GM23248 (cell line): ENCODE data around the gene AFF3. TPM values are rescaled to one million over a fixed set of nuclear protein-coding genes. Genes with fewer than 3 reads are reported as not detected.

Experiments
- DNase-seq: peaks from one replicate; pipeline ENCODE4 v3.0.0-alpha.2; 2015
- H2AFZ ChIP-seq: fragments of 200-600 bp; sonication (generic); 2 replicates; pipeline ENCODE4 v1.6.1; 2016; ENCODE audit warnings: antibody characterized with exemption
- H3F3A ChIP-seq: fragments of 200-600 bp; sonication (generic); 2 replicates; pipeline ENCODE4 v1.6.1; 2016; ENCODE audit warnings: mild to moderate bottlenecking, antibody characterized with exemption, mixed run types; ENCODE audit not compliant: insufficient read depth
- H3K27ac ChIP-seq: fragments of 200-600 bp; sonication (generic); 2 replicates; pipeline ENCODE4 v1.5.1; 2016; ENCODE audit warnings: mild to moderate bottlenecking
- H3K27me3 ChIP-seq: fragments of 200-600 bp; sonication (generic); replicated peaks from 2 replicates; pipeline ENCODE4 v1.6.1; 2016; ENCODE audit warnings: mild to moderate bottlenecking; ENCODE audit not compliant: insufficient read depth
- H3K36me3 ChIP-seq: fragments of 200-600 bp; sonication (generic); 2 replicates; pipeline ENCODE4 v1.6.1; 2016; ENCODE audit warnings: low read depth, mild to moderate bottlenecking
- H3K4me1 ChIP-seq: fragments of 200-600 bp; sonication (generic); 2 replicates; pipeline ENCODE4 v1.6.1; 2016; ENCODE audit warnings: mild to moderate bottlenecking; ENCODE audit not compliant: insufficient read depth
- H3K4me2 ChIP-seq: fragments of 200-600 bp; sonication (generic); one replicate; pipeline ENCODE4 v1.6.1; 2016; ENCODE audit warnings: mild to moderate bottlenecking; ENCODE audit not compliant: unreplicated experiment
- H3K4me3 ChIP-seq: fragments of 200-600 bp; sonication (generic); 2 replicates; pipeline ENCODE4 v1.5.1; 2016; ENCODE audit warnings: mild to moderate bottlenecking
- H3K79me2 ChIP-seq: fragments of 200-600 bp; sonication (generic); 2 replicates; pipeline ENCODE4 v1.6.1; 2016; ENCODE audit warnings: mild to moderate bottlenecking; ENCODE audit not compliant: insufficient read depth
- H3K9ac ChIP-seq: fragments of 200-600 bp; sonication (generic); 2 replicates; pipeline ENCODE4 v1.6.1; 2016; ENCODE audit warnings: mild to moderate bottlenecking
- H3K9me2 ChIP-seq: fragments of 200-600 bp; sonication (generic); 2 replicates; pipeline ENCODE4 v1.6.1; 2016; ENCODE audit warnings: mixed run types, mild to moderate bottlenecking, moderate library complexity; ENCODE audit not compliant: insufficient read depth
- H3K9me3 ChIP-seq: fragments of 200-600 bp; sonication (generic); one replicate; pipeline ENCODE4 v1.6.1; 2017; ENCODE audit warnings: low read depth
- H4K20me1 ChIP-seq: fragments of 200-600 bp; sonication (generic); 2 replicates; pipeline ENCODE4 v1.6.0; 2016; ENCODE audit not compliant: insufficient read depth
- EZH2 ChIP-seq: fragments of 200-600 bp; sonication (generic); IDR thresholded peaks from 2 replicates; pipeline ENCODE4 v1.6.1; 2018; ENCODE audit warnings: antibody characterized with exemption, mild to moderate bottlenecking; ENCODE audit not compliant: insufficient read depth, poor library complexity, severe bottlenecking
- EZH2phosphoT487 ChIP-seq: fragments of 200-600 bp; sonication (generic); IDR thresholded peaks from 2 replicates; pipeline ENCODE4 v1.6.1; 2018; ENCODE audit warnings: antibody characterized with exemption, moderate library complexity, mild to moderate bottlenecking, low read depth; ENCODE audit not compliant: insufficient read depth
- WGBS, 2 experiments: methylation state at CpG; one replicate each; pipeline ENCODE4 v1.1.6; 2015 to 2017; ENCODE audit warnings: low lambda C conversion rate in 2 of 2, low coverage in 1 of 2; ENCODE audit errors: missing lambda C conversion rate in 2 of 2; 5-methylcytosine and 5-hydroxymethylcytosine counted together
- in situ Hi-C: fragments of 300-500 bp; cut with MboI; formaldehyde crosslinking; loops from 2 replicates; pipeline ENCODE4 v1.15.0; 2020
- polyA plus RNA-seq: library from polyadenylated mRNA; unstranded; fragments of >200 nt; fragmentation: Nextera tagmentation; extraction: Ambion mirVana; gene quantifications from 2 replicates; pipeline ENCODE4 v1.2.1, GENCODE V29; 2016
- total RNA-seq: library from RNA; depleted of rRNA; stranded (reverse); fragments of >200 nt; shearing (Covaris generic); gene quantifications from 2 replicates; pipeline ENCODE4 v1.2.3, GENCODE V29; 2014

Gene AFF3
- total and polyA plus RNA-seq, 2 experiments from 2014 or later = 0.56 to 0.86 TPM

DNA sequence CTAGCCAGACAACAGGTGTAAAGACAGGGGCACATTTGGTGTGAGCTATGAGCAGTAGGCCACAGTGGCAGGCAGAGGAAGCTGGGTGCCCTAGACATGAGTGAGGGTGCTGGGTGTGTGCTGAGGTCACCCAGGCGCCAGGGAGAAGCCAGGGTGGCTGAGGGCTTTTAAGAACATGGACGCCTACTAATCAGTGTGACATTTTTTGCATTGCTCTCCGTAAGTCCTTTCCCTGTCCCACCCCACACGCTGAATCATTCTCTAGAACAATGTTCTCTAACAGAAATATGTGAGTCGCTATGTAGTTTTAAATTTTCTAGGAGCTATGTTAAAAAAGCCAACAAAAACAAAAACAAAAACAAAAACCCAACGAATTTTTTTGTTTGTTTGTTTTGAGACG is 448.1 kb downstream of the AFF3 start:
- Histone ChIP-seq H3K4me3 (no peak overlapping the region), H3K36me3 (no peaks in the 10 kb centered on the region), H3K4me2 (no peak overlapping the region), H3K27me3 (no peaks in the 10 kb centered on the region), H3K79me2 (no peaks in the 10 kb centered on the region), H4K20me1 (no peaks in the 10 kb centered on the region), H3K9ac (no peak overlapping the region), H3F3A (peaks cover 13% of the 10 kb centered on the region; the same call in 1 of the 2 replicates), H3K9me3 (no peaks in the 10 kb centered on the region), H2AFZ (no peak overlapping the region), H3K4me1 (peaks cover 28% of the 10 kb centered on the region), H3K27ac (no peak overlapping the region), H3K9me2 (no peaks in the 10 kb centered on the region)
- TF ChIP-seq EZH2phosphoT487 (no peak), EZH2 (no peak)
- in situ Hi-C loops = no loop called here
- WGBS, 2 experiments = 85 to 87% methylated on average over 7 of the region's 7 CpGs
- DNase-seq = no peak

- Histone ChIP-seq H3F3A (peaks cover 5% of the 10 kb centered on the region; the same call in 1 of the 2 replicates), H3K27me3 (no peaks in the 10 kb centered on the region), H4K20me1 (no peaks in the 10 kb centered on the region), H3K9me3 (no peaks in the 10 kb centered on the region), H3K27ac (no peak overlapping the region), H2AFZ (no peak overlapping the region), H3K79me2 (no peaks in the 10 kb centered on the region), H3K36me3 (no peaks in the 10 kb centered on the region), H3K4me3 (no peak overlapping the region), H3K4me2 (no peak overlapping the region), H3K9me2 (no peaks in the 10 kb centered on the region), H3K9ac (no peak overlapping the region), H3K4me1 (peaks cover 12% of the 10 kb centered on the region)
- in situ Hi-C loops = no loop called here
- TF ChIP-seq EZH2phosphoT487 (no peak), EZH2 (no peak)
- no peak for DNase-seq
- whole genome bisulfite sequencing, 2 experiments = 77 to 87% methylated on average over 1 of the region's 1 CpG
These were observed 449.6 kb downstream of the AFF3 start for GRCh38 chr2:99692785-99693184.

DNA sequence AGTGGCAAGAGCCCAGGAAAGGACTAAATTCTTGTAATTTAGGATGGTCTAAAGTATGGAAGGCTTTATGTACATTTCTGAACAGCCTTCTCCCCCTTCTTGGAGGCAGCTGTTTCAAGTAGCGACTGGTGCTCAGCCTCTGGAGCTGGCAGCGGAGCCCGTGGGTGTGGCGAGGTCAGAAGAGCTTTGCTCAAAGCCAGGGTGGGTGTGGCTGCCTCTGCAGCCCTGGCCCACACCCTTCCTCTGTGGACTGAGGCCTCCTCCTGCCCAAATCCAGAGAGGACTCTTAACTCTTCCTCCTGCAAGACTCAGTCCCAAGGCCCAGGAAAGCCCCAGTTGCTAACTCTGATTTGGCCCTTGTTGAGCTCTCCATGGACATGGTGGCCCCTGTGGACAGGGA is 450.5 kb downstream of the AFF3 start:
- H3F3A ChIP-seq = no peaks in the 10 kb centered on the region
- H4K20me1 ChIP-seq = no peaks in the 10 kb centered on the region
- H3K9me2 ChIP-seq = no peaks in the 10 kb centered on the region
- H2AFZ ChIP-seq = no peak overlapping the region
- H3K36me3 ChIP-seq = no peaks in the 10 kb centered on the region
- H3K9ac ChIP-seq = no peak overlapping the region
- no peaks in the 10 kb centered on the region for H3K9me3 ChIP-seq
- H3K4me3 ChIP-seq = no peak overlapping the region
- in situ Hi-C loops = no loop called here
- no peaks in the 10 kb centered on the region for H3K27me3 ChIP-seq
- no peak for DNase-seq
- peaks cover 5% of the 10 kb centered on the region; the same call in 1 of the 2 replicates for H3K4me1 ChIP-seq
- TF ChIP-seq EZH2 = no peak
- no peak overlapping the region for H3K4me2 ChIP-seq
- 15 to 17% methylated on average over 4 of the region's 4 CpGs for WGBS, 2 experiments
- no peaks in the 10 kb centered on the region for H3K79me2 ChIP-seq
- H3K27ac ChIP-seq = no peak overlapping the region

- H3K36me3 ChIP-seq = no peaks in the 10 kb centered on the region
- H3K9me2 ChIP-seq = no peaks in the 10 kb centered on the region
- 60 to 71% methylated on average over 3 of the region's 3 CpGs for WGBS, 2 experiments
- in situ Hi-C loops = no loop called here
- no peak overlapping the region for H2AFZ ChIP-seq
- H3K9me3 ChIP-seq = no peaks in the 10 kb centered on the region
- no peak overlapping the region for H3K27ac ChIP-seq
- H3K79me2 ChIP-seq = no peaks in the 10 kb centered on the region
- no peaks in the 10 kb centered on the region for H3K27me3 ChIP-seq
- H3K4me1 ChIP-seq = peaks cover 5% of the 10 kb centered on the region; the same call in 1 of the 2 replicates
- H3F3A ChIP-seq = no peaks in the 10 kb centered on the region
- H3K4me3 ChIP-seq = no peak overlapping the region
- TF ChIP-seq EZH2phosphoT487 (no peak), EZH2 (no peak)
- H3K9ac ChIP-seq = no peak overlapping the region
- H4K20me1 ChIP-seq = no peaks in the 10 kb centered on the region
- H3K4me2 ChIP-seq = no peak overlapping the region
- DNase-seq = no peak
These were observed 453.1 kb downstream of the AFF3 start for GRCh38 chr2:99689145-99689742.

GRCh38 chr2:99688699-99689098 is 453.7 kb downstream of the AFF3 start:
- Histone ChIP-seq H3K9me3 (no peaks in the 10 kb centered on the region), H2AFZ (no peak overlapping the region), H3K9ac (no peak overlapping the region), H3K4me1 (peaks cover 5% of the 10 kb centered on the region; the same call in 1 of the 2 replicates), H3K27me3 (no peaks in the 10 kb centered on the region), H3K36me3 (no peaks in the 10 kb centered on the region), H3K79me2 (no peaks in the 10 kb centered on the region), H3K4me2 (no peak overlapping the region), H3K27ac (no peak overlapping the region), H3F3A (no peaks in the 10 kb centered on the region), H4K20me1 (no peaks in the 10 kb centered on the region), H3K9me2 (no peaks in the 10 kb centered on the region), H3K4me3 (no peak overlapping the region)
- WGBS, 2 experiments = 82 to 87% methylated on average over 6 of the region's 6 CpGs
- in situ Hi-C loops = no loop called here
- TF ChIP-seq EZH2phosphoT487 = no peak
- no peak for TF ChIP-seq EZH2
- no peak for DNase-seq
